ENCODE data around the gene SORBS1. TPM values are rescaled to one million over a fixed set of nuclear protein-coding genes. Genes with fewer than 3 reads are reported as not detected.

The SORBS1 gene
- total RNA-seq, 1 donor from 2014 or later = 58.2 TPM

DNA sequence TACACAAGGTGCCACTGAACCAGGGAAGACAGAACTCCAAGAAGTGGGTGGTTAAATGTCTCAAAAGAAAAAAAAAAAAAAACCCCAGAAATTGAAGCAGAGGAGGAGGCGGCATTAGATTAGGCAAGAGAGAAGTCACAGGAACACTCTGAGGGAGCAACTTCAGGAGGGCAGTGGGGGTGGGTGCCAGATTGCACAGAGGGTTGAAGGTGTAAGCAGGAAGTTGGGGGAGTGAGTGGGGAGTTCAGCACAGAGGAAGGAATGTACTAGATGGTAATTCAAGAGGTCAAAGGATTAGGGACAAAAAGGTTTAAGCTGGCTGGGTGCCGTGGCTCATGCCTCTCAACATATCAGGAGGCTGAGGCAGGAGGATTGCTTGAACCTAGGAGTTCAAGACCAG, 160.4 kb downstream of the SORBS1 start:
- Histone ChIP-seq H3K27ac (no peak overlapping the region), H3K36me3 (peaks cover 28% of the 10 kb centered on the region), H3K27me3 (ENCODE audit: low read depth) (no peaks in the 10 kb centered on the region), H3K4me3 (no peak overlapping the region), H3K4me1 (no peaks in the 10 kb centered on the region), H3K9me3 (no peaks in the 10 kb centered on the region)
- TF ChIP-seq, protein P1, sequence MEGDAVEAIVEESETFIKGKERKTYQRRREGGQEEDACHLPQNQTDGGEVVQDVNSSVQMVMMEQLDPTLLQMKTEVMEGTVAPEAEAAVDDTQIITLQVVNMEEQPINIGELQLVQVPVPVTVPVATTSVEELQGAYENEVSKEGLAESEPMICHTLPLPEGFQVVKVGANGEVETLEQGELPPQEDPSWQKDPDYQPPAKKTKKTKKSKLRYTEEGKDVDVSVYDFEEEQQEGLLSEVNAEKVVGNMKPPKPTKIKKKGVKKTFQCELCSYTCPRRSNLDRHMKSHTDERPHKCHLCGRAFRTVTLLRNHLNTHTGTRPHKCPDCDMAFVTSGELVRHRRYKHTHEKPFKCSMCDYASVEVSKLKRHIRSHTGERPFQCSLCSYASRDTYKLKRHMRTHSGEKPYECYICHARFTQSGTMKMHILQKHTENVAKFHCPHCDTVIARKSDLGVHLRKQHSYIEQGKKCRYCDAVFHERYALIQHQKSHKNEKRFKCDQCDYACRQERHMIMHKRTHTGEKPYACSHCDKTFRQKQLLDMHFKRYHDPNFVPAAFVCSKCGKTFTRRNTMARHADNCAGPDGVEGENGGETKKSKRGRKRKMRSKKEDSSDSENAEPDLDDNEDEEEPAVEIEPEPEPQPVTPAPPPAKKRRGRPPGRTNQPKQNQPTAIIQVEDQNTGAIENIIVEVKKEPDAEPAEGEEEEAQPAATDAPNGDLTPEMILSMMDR (IDR thresholded peaks at IDR 0.05) = no peak
- ATAC-seq (peak; percentile 70 to 71), DNase-seq (peak; percentile 72)
- intact Hi-C loops (cut with DNase I) = no loop called here

DNA sequence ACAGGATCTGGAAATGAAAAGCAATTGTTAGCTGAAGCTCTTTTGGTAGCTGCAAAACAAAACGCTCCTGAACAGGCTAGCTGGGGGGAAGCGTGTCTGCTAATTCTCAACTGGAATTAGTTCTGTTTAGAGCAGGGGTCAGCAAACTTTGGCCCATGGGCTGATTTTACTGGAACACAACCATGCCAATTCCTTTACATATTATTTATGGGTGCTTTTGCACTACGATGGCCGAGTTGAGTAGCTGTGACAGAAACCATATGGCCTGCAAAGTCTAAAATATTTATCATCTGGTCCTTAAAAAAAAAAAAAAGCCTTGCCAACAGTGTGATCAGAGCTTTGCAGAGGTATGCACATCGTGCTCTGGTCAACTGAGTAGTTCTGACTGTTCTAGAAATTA, 162.0 kb downstream of the SORBS1 start:
- TF ChIP-seq, protein P1 (IDR thresholded peaks at IDR 0.05) = no peak
- no peak for DNase-seq
- no peak overlapping the region for H3K4me3 ChIP-seq
- ATAC-seq = no peak
- H3K9me3 ChIP-seq = no peaks in the 10 kb centered on the region
- intact Hi-C loops (cut with DNase I) = no loop called here
- no peaks in the 10 kb centered on the region for H3K4me1 ChIP-seq
- no peaks in the 10 kb centered on the region for H3K27me3 ChIP-seq (ENCODE audit: low read depth)
- peaks cover 28% of the 10 kb centered on the region for H3K36me3 ChIP-seq
- no peak overlapping the region for H3K27ac ChIP-seq

- no peak for DNase-seq
- no peaks in the 10 kb centered on the region for H3K9me3 ChIP-seq
- TF ChIP-seq, protein P1 (IDR thresholded peaks at IDR 0.05) = no peak
- H3K36me3 ChIP-seq = peaks cover 35% of the 10 kb centered on the region
- H3K27me3 ChIP-seq (ENCODE audit: low read depth) = no peaks in the 10 kb centered on the region
- no peak overlapping the region for H3K27ac ChIP-seq
- intact Hi-C loops (cut with DNase I) = no loop called here
- H3K4me1 ChIP-seq = no peaks in the 10 kb centered on the region
- ATAC-seq = no peak
- no peak overlapping the region for H3K4me3 ChIP-seq
Measured at GRCh38 chr10:95397747-95398146, 163.4 kb downstream of the SORBS1 start.

DNA sequence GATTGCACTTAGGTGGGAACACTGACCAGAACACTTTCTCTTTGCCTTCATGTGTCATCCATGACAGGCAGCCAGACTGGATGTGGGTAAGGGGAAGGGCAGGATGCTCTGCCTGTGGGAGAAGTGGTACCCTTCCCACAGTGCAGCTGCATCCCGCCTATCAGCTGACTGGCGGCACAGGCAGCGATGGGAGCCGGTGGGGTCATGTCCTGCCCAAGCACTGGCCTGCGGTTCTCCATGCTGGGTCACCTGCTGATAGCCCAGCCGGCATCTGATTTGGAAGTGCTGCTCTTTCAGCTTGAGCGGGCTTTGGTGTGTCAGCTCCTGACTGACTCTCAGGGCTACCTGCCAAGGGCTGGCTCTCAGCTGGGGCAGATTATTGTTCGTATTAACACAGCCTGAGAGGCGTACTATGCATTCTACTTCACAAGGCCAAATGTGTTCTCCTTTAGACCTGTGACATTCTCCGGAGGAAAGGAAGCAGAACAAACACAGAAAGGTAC, 165.2 kb downstream of the SORBS1 start:
- TF ChIP-seq, protein P1 (IDR thresholded peaks at IDR 0.05) = no peak
- intact Hi-C loops (cut with DNase I) = no loop called here
- Histone ChIP-seq H3K27ac (no peak overlapping the region), H3K4me1 (peaks cover 4% of the 10 kb centered on the region), H3K27me3 (ENCODE audit: low read depth) (no peaks in the 10 kb centered on the region), H3K9me3 (no peaks in the 10 kb centered on the region), H3K4me3 (no peak overlapping the region), H3K36me3 (peaks cover 45% of the 10 kb centered on the region)
- DNase-seq = peak; percentile 72
- peak; percentile 77 to 82 for ATAC-seq

DNA sequence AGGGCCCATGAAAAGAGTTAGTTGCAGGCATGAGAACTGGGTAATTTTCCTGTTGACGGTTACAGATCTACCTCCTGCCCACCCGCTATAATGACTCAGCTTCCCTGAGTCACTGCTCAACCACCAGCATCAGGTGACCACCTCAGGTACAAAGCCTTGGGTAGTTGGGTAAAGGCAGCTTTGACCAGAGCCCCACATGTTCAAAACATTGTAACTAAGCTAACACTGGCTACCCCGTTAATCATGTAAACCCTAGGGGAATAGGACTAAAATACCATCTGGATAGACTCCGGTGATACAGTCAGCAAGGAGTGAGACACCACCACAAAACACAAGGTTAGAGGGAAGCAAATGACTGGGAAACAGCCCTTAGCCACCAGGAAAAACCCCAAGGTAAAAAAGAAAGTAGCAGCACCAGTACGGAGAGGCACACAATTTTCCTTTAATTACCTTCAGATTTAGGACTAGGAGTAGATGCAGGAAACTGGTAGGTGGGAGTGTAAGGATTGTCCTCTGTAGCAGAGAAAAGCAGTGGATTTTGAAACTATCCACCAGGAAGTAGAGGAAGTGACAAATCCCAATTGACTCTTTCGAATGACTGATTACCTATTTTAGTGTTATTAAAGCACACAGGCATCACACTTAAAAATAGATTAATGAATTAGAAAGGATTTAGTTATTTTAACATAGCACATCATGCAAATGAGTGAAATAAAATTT, 166.8 kb downstream of the SORBS1 start:
- no peak overlapping the region for H3K4me3 ChIP-seq
- H3K36me3 ChIP-seq = peaks cover 45% of the 10 kb centered on the region
- no peak for DNase-seq
- TF ChIP-seq, protein P1 (IDR thresholded peaks at IDR 0.05) = no peak
- peaks cover 12% of the 10 kb centered on the region for H3K4me1 ChIP-seq
- no peaks in the 10 kb centered on the region for H3K9me3 ChIP-seq
- no peaks in the 10 kb centered on the region for H3K27me3 ChIP-seq (ENCODE audit: low read depth)
- no peak for ATAC-seq
- H3K27ac ChIP-seq = no peak overlapping the region
- intact Hi-C loops (cut with DNase I) = no loop called here

All from lower lobe of right lung (tissue), 2 donors.